Subcutaneous abdominal adipose tissue (tissue), 5 donors: ENCODE measurements around the gene CCZ1.
"Not testable (repeated sequence)": the region's sequence is repeated elsewhere in the genome, so short reads cannot be mapped to it uniquely, and the experiment has no call there.

Experiments
- H3K27ac ChIP-seq: one replicate; pipeline ENCODE4 v1.7.0; 2013; ENCODE audit warnings: low read depth, mild to moderate bottlenecking, inconsistent platforms, low read length, moderate library complexity
- H3K27me3 ChIP-seq, 5 donors: one replicate each; pipeline ENCODE4 v1.7.0; 2013; ENCODE audit warnings: low read length in 5 of 5, inconsistent platforms in 1 of 5; ENCODE audit not compliant: control insufficient read depth in 5 of 5, insufficient read depth in 4 of 5
- H3K36me3 ChIP-seq, 5 donors: one replicate each; pipeline ENCODE4 v1.7.0; 2013; ENCODE audit warnings: low read length in 5 of 5; ENCODE audit not compliant: control insufficient read depth in 5 of 5, insufficient read depth in 5 of 5
- H3K4me1 ChIP-seq, 5 donors: one replicate each; pipeline ENCODE4 v1.7.0; 2013; ENCODE audit warnings: low read length in 5 of 5, mild to moderate bottlenecking in 3 of 5, moderate library complexity in 1 of 5; ENCODE audit not compliant: control insufficient read depth in 5 of 5, insufficient read depth in 5 of 5
- H3K4me3 ChIP-seq, 5 donors: one replicate each; pipeline ENCODE4 v1.7.0; 2013; ENCODE audit warnings: low read length in 5 of 5, low read depth in 1 of 5
- H3K9ac ChIP-seq, 5 donors: one replicate each; pipeline ENCODE4 v1.7.0; 2013; ENCODE audit warnings: low read length in 5 of 5, mild to moderate bottlenecking in 4 of 5, moderate library complexity in 3 of 5
- H3K9me3 ChIP-seq, 5 donors: one replicate each; pipeline ENCODE4 v1.7.0; 2013; ENCODE audit warnings: low read length in 5 of 5; ENCODE audit not compliant: control insufficient read depth in 5 of 5
- donor health status: healthy.
- donor health status: healthy.
- donor health status: healthy.
- donor health status: healthy.
- donor health status: healthy.

CCZ1 gene

GRCh38 chr7:5898480-5899224 lies at the start of gene CCZ1:
Gene CCZ1, plus strand, starts transcription at chr7:5898733. Its CDS starts 67 bp downstream, at chr7:5898800.
- H3K4me1 ChIP-seq, H3K27me3 ChIP-seq, H3K36me3 ChIP-seq, H3K9me3 ChIP-seq, H3K27ac ChIP-seq: not testable (repeated sequence)
- Histone ChIP-seq H3K9ac (peak within 1 kb of the TSS in 1 of 5 donors; percentile 56), H3K4me3 (peak within 1 kb of the TSS; percentile 22 to 61 (median 47))

GRCh38 chr7:5850944-5851343 lies 47.6 kb upstream of the CCZ1 start:
- H3K4me3 ChIP-seq = no peak overlapping the region
- H3K36me3 ChIP-seq = no peaks in the 10 kb centered on the region
- H3K27ac ChIP-seq = no peak overlapping the region
- H3K9ac ChIP-seq = no peak overlapping the region
- no peaks in the 10 kb centered on the region for H3K4me1 ChIP-seq
- H3K9me3 ChIP-seq = no peaks in the 10 kb centered on the region
- H3K27me3 ChIP-seq = no peaks in the 10 kb centered on the region

- Histone ChIP-seq H3K9ac (no peak overlapping the region), H3K9me3 (no peaks in the 10 kb centered on the region), H3K36me3 (no peaks in the 10 kb centered on the region), H3K27me3 (no peaks in the 10 kb centered on the region), H3K4me1 (peaks cover 0 to 4% (median 0%) of the 10 kb centered on the region in 5 donors), H3K27ac (no peak overlapping the region), H3K4me3 (no peak overlapping the region)
These were observed 43.8 kb upstream of the CCZ1 start for GRCh38 chr7:5854738-5855137.

GRCh38 chr7:5857041-5857575 lies 41.4 kb upstream of the CCZ1 start:
- not testable (repeated sequence) for H3K9me3 ChIP-seq, H3K4me3 ChIP-seq, H3K27me3 ChIP-seq, H3K9ac ChIP-seq, H3K4me1 ChIP-seq, H3K36me3 ChIP-seq, H3K27ac ChIP-seq

GRCh38 chr7:5858494-5858893 lies 40.0 kb upstream of the CCZ1 start:
- H3K4me3 ChIP-seq, H3K9me3 ChIP-seq, H3K27me3 ChIP-seq, H3K9ac ChIP-seq, H3K27ac ChIP-seq, H3K36me3 ChIP-seq, H3K4me1 ChIP-seq: not testable (repeated sequence)

GRCh38 chr7:5861281-5861680 lies 37.3 kb upstream of the CCZ1 start:
- H3K36me3 ChIP-seq, H3K9ac ChIP-seq, H3K27me3 ChIP-seq, H3K27ac ChIP-seq, H3K4me3 ChIP-seq, H3K4me1 ChIP-seq, H3K9me3 ChIP-seq: not testable (repeated sequence)

GRCh38 chr7:5862753-5863366 lies 35.7 kb upstream of the CCZ1 start:
- not testable (repeated sequence) for H3K9ac ChIP-seq, H3K27ac ChIP-seq, H3K9me3 ChIP-seq, H3K4me3 ChIP-seq, H3K27me3 ChIP-seq, H3K36me3 ChIP-seq, H3K4me1 ChIP-seq

- H3K4me1 ChIP-seq, H3K4me3 ChIP-seq, H3K9me3 ChIP-seq, H3K27ac ChIP-seq, H3K36me3 ChIP-seq, H3K9ac ChIP-seq, H3K27me3 ChIP-seq: not testable (repeated sequence)
These were observed 33.1 kb upstream of the CCZ1 start for GRCh38 chr7:5865279-5865931.

- Histone ChIP-seq H3K27ac (no peak overlapping the region), H3K9ac (no peak overlapping the region), H3K36me3 (no peaks in the 10 kb centered on the region), H3K4me1 (no peaks in the 10 kb centered on the region), H3K27me3 (no peaks in the 10 kb centered on the region), H3K4me3 (no peak overlapping the region), H3K9me3 (no peaks in the 10 kb centered on the region)
These were observed 31.5 kb upstream of the CCZ1 start for GRCh38 chr7:5867060-5867459.

GRCh38 chr7:5868928-5869341 lies 29.6 kb upstream of the CCZ1 start:
- H3K4me3 ChIP-seq, H3K4me1 ChIP-seq, H3K9me3 ChIP-seq, H3K27me3 ChIP-seq, H3K9ac ChIP-seq, H3K36me3 ChIP-seq, H3K27ac ChIP-seq: not testable (repeated sequence)
